HG03097 (cell line): ENCODE results near the gene ANO4.
"Not testable (repeated sequence)": the region's sequence is repeated elsewhere in the genome, so short reads cannot be mapped to it uniquely, and the experiment has no call there.

ENCODE experiments used
- ATAC-seq: cut with Tn5 transposase; IDR thresholded peaks from one replicate; pipeline ENCODE4 v1.9.1; 2021; ENCODE audit not compliant: unreplicated experiment, low FRiP score

ANO4 gene

GRCh38 chr12:100867639-100868393 lies 73.2 kb downstream of the ANO4 start:
- ATAC-seq = no peak

GRCh38 chr12:100868487-100868886 lies 73.9 kb downstream of the ANO4 start:
- ATAC-seq = no peak

- ATAC-seq = no peak
Observed at GRCh38 chr12:100871195-100871734, 76.7 kb downstream of the ANO4 start.

GRCh38 chr12:100875156-100875555 lies 80.6 kb downstream of the ANO4 start:
- no peak for ATAC-seq

GRCh38 chr12:100875771-100876170 lies 81.2 kb downstream of the ANO4 start:
- no peak for ATAC-seq

- ATAC-seq = no peak
Observed at GRCh38 chr12:100877776-100878175, 83.2 kb downstream of the ANO4 start.

GRCh38 chr12:100895192-100895591 lies 100.6 kb downstream of the ANO4 start:
- ATAC-seq = no peak

- ATAC-seq = no peak
Observed at GRCh38 chr12:100896192-100896591, 101.6 kb downstream of the ANO4 start.

- no peak for ATAC-seq
Observed at GRCh38 chr12:100897240-100897639, 102.7 kb downstream of the ANO4 start.

- no peak for ATAC-seq
Observed at GRCh38 chr12:100899301-100899700, 104.7 kb downstream of the ANO4 start.

- no peak for ATAC-seq
Observed at GRCh38 chr12:100900808-100901207, 106.2 kb downstream of the ANO4 start.

- no peak for ATAC-seq
Observed at GRCh38 chr12:100901266-100901665, 106.7 kb downstream of the ANO4 start.

- no peak for ATAC-seq
Observed at GRCh38 chr12:100904270-100904669, 109.7 kb downstream of the ANO4 start.

GRCh38 chr12:100908501-100908900 lies 113.9 kb downstream of the ANO4 start:
- no peak for ATAC-seq

- no peak for ATAC-seq
Observed at GRCh38 chr12:100913872-100914592, 119.5 kb downstream of the ANO4 start.

GRCh38 chr12:100919116-100919515 lies 124.5 kb downstream of the ANO4 start:
- no peak for ATAC-seq

- ATAC-seq = no peak
Observed at GRCh38 chr12:100920493-100920892, 125.9 kb downstream of the ANO4 start.

- no peak for ATAC-seq
Observed at GRCh38 chr12:100926669-100927248, 132.2 kb downstream of the ANO4 start.

- no peak for ATAC-seq
Observed at GRCh38 chr12:100927826-100928225, 133.2 kb downstream of the ANO4 start.

GRCh38 chr12:100932571-100932970 lies 138.0 kb downstream of the ANO4 start:
- no peak for ATAC-seq

GRCh38 chr12:100933531-100933930 lies 139.0 kb downstream of the ANO4 start:
- not testable (repeated sequence) for ATAC-seq
